ENCODE results near the gene MAP3K6.
"Not testable (repeated sequence)": the region's sequence is repeated elsewhere in the genome, so short reads cannot be mapped to it uniquely, and the experiment has no call there.

Gene MAP3K6, protein sequence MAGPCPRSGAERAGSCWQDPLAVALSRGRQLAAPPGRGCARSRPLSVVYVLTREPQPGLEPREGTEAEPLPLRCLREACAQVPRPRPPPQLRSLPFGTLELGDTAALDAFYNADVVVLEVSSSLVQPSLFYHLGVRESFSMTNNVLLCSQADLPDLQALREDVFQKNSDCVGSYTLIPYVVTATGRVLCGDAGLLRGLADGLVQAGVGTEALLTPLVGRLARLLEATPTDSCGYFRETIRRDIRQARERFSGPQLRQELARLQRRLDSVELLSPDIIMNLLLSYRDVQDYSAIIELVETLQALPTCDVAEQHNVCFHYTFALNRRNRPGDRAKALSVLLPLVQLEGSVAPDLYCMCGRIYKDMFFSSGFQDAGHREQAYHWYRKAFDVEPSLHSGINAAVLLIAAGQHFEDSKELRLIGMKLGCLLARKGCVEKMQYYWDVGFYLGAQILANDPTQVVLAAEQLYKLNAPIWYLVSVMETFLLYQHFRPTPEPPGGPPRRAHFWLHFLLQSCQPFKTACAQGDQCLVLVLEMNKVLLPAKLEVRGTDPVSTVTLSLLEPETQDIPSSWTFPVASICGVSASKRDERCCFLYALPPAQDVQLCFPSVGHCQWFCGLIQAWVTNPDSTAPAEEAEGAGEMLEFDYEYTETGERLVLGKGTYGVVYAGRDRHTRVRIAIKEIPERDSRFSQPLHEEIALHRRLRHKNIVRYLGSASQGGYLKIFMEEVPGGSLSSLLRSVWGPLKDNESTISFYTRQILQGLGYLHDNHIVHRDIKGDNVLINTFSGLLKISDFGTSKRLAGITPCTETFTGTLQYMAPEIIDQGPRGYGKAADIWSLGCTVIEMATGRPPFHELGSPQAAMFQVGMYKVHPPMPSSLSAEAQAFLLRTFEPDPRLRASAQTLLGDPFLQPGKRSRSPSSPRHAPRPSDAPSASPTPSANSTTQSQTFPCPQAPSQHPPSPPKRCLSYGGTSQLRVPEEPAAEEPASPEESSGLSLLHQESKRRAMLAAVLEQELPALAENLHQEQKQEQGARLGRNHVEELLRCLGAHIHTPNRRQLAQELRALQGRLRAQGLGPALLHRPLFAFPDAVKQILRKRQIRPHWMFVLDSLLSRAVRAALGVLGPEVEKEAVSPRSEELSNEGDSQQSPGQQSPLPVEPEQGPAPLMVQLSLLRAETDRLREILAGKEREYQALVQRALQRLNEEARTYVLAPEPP (N-terminal part only)

GRCh38 chr1:27366411-27367159, at the start of gene MAP3K6:
MAP3K6 (minus strand) TSS chr1:27366961; CDS start chr1:27366597, 364 bp downstream.
- DNase-seq = peak; percentile 1

DNA sequence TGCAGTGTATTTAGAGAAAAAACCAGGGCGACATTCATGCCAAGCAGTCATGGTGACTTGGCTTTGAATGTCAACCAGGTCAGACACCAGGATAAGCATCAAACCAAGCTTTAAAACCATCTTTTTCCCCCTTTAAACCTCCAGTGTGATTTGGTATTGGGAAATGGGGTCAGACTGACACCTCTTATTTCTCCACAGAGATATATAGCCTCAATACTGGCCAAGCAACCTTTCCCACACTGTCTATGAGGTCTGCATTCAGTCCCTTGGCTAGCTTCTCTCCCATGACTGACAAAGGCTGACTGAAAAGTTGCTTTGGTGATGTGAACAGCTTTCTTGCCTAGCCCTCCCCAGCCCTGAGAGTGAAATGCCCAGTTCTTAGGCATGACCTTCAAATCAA, 47.3 kb upstream of the MAP3K6 start:
- no peak for DNase-seq

GRCh38 chr1:27413004-27413403, 46.2 kb upstream of the MAP3K6 start:
- no peak for DNase-seq

- DNase-seq = no peak
These were observed 45.7 kb upstream of the MAP3K6 start for GRCh38 chr1:27412502-27412901.

DNA sequence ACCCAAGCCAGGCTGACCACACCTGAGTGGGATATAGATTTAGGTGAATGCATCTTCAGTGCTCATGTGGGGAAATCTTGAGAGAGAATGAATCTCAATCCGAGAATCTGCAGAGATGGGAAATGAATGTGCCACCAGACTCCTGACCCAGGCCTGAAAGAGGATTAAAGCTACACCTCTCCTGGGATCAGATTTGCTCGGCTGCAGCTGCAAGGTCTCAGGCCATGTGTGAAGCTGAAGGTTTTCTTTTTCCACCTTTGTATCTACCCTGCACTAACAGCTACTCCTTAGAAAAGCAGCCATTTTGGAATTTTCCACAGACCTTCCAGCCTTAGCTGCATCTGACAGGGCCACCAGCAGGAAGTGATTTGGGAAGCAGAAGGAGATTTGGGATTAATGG, 43.9 kb upstream of the MAP3K6 start:
- DNase-seq = no peak

DNA sequence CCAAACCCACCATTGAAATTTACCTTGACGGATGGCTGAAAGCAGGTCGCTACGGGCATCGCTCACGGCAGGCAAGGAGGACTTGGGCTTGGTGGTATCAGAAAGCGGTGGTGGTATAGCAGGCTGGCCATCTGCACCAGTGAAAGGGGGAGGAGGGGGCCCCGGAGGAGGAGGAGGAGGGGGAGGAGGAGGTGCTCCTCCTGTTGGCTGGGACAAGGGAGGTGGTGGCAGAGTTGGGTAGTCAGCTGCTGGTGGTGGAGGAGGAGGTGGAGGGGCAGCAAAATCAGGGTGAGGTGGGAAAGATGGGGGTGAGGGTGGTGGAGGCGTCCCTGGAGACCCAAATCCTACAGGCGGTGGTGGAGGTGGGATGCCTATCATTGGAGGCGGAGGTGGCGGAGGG, 42.9 kb upstream of the MAP3K6 start:
- no peak for DNase-seq

- no peak for DNase-seq
These were observed 41.4 kb upstream of the MAP3K6 start for GRCh38 chr1:27408151-27408550.

DNA sequence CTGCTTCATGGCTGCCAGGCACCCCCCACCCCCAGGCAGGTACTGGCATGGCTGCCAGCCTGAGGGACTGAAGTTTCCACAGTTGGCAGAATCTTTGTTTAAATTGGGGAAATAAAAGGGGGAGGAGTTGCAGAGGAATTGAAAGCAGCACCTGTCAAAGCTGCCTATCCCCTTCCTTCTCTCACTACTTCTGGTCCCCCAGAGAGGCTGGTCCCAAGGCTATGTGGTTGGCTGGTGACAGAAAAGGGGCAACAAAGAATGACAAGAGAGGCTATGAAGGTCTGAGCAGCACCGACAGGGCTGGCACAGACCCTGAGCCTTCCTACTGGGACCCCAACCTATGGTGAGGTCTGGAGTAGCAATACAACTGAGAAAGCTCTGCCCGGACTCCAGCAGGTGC, 40.0 kb upstream of the MAP3K6 start:
- DNase-seq = not testable (repeated sequence)

DNA sequence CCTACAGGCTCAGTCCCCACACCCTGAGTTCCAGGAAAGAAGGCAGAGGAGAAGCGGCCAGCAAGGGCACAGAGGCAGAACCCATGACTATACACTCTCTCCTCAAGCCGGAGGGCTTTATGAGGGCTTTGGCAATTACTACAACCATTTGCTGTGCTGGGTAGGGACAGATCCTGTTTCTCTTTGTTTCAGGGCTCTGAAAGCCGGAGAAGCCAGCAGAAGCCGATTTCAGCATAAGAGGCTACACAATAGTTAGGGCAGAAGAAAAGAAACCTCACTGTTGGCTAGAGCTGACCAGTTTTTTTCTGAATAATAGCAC, 39.6 kb upstream of the MAP3K6 start:
- no peak for DNase-seq

- DNase-seq = not testable (repeated sequence)
These were observed 39.0 kb upstream of the MAP3K6 start for GRCh38 chr1:27405598-27406361.

DNA sequence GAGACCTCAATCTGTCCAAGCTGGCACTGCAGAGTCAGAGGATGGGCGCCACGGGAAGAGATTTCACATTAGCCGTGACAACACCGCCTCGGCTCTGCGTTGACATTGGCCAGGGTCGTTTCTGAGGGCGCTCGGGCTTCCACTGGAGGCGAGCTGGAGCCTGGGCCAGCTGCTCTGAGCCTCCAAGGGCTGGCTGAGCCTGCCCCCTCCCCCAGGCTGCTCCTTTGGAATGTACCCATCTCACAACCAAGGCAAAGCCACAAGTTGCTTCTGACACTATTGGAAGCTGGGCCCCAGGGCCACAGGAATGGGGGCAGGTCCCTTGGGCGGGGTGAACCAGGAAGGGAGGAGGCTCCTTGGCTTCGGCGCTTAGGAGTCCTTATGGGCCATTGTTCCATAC, 38.3 kb upstream of the MAP3K6 start:
- DNase-seq = no peak

DNA sequence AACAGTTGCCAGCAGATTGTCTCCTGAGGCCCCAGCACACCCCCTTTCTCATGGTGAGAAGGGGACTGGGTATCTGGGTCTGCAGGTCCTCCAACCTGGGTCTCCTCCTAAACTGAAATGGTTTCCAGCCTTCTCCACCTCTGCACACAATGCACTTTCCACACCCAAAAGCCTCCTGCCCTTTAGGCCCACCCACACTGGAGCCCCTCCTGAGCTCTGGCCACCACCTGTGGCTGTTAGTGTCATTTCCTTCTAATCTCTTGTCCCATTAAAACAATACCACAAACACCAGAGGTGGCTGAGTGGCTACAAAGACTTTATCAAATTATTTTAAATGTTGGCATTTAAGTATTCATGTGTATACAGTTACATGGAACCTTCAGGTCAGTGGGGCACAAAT, 37.2 kb upstream of the MAP3K6 start:
- no peak for DNase-seq

DNA sequence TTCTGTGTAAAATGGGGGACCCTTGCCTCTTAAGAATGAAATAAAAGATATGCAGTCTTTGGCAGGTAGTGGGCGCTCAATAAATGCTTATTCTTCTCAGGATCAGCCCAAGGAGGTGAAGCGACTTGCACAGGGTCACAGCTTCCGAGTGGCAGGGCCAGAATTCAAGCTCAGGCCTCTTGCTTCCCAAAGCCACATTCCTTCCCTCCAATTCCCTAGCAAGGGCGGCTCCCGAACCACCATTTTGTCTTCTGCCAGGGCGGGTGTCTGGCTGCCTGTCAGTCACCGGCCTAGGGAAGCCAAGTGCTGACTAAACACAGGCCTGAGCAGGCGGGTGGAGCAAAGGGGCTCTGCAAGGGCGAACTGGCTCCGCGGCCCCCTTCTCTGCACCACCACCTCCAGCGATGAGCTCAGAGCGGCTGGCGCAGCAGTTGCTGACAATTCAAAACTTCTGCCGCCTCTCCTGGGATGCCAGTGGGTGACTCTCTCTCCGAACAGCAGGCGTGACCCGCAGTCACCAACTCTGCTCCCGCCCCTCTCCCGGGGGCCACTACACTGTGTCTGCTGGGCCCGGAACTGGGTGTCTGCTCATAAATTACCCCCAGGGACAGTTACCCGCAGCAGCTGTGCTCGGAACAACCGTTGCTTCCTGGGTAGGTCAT, 36.4 kb upstream of the MAP3K6 start:
- no peak for DNase-seq

DNA sequence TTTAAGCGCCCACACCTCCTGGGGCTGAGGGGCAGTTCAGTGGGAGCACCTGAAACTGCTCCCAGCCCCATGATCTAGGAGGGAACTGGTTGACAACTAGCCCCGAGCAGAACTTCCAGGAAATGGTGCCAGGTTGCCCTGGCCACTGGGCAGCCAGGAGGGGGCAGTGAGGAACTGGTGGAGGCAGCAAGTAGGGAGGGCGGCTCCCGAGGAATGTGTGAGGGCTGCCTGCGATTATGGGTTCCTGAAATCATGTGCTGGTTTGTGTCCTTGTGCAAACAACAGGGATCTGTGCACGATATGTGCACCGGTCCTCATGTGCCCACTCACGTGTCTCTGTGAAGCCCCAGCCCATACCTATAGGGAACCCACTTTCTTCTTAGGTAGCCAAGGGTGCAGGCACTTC, 35.6 kb upstream of the MAP3K6 start:
- DNase-seq = no peak

DNA sequence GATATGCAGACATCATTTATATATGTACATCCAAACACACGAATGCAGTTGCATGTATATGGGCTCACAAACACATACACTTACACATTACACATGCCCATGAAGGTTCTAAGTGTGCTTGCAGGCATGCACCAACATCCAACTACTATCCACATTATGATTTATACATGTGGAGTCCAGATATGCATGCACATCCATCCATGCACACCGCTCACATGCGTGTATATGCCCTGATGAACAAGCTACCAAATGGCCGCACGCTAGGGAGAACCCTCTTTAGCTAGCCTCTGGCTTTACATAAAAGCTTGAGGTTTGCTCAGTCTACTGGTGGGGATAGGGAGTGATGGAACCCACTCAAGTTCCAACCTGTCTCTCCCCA, 34.2 kb upstream of the MAP3K6 start:
- DNase-seq = no peak

DNA sequence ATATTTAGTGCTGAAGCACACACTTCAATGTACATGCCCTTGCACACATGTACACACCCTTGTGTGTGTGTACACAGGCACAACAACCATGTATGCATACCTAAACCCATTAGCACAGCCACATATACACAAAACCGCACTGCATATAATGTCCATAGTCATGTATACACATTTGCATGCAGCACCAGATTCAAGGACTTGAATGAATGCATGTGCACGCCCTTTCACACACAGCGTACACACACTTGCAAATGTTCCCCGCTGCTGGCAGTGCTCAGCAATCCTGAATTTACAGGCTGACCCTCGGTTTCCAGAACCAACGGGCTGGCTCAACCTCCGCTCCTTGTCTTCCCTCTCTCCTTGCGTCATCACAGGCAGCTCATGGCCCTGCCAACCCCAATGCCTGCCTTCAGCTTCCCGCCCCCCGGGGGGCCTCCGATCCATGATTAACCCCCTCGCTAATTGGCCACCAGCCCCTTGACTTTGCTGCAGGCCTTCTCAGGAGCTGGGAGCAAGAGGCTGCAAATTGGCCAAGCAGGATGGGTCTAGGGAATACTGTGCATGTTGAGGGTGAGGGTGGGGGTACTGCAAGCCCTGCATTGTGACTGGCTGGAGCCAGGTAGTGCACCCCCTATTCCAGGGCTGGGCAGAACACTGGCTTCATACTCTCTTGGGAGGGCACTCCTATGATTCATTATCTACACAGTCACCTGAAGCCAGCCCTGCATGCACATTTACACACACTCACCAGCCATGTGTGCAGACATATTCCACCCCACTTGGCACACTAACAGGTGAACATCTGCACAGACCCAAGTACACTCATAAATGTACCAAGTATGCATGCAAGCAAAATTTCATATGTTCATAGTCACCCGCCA, 33.6 kb upstream of the MAP3K6 start:
- no peak for DNase-seq

DNA sequence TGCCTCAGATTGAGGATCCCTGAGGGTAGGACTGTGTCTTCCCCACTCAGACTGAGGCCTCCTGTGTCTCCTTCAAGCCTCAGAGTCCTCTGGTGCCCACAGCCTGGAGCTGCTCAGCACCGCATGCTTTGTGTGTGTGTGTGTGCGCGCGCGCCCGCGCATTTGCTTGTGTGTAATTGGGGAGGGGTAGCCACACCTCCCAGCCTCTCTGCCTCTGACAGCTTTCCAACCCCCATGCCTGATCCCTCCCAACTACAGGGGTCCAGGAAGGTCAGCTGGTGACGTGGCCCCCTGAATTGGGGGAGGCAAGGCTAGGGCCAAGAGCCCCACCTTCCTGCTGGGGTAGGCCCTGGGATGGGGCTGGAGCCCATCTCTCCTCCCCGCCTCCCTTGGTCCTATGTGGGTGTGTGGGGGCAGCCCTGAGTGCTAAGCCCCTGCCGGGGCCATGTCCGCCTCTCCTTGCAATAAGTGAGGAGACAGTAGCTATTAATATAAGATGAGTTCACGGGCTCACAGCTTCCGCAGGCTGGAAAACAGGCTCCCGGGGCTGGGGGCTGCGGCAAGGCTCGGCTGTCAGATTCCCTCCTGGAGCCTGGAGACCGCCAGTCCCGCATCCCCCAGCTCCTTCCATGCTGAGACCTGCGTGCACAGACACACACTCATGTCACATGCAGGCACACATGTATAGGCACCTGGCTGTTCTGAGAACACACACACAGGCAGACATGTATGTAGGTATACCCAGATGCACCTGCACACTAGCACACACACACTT, 32.7 kb upstream of the MAP3K6 start:
- no peak for DNase-seq

DNA sequence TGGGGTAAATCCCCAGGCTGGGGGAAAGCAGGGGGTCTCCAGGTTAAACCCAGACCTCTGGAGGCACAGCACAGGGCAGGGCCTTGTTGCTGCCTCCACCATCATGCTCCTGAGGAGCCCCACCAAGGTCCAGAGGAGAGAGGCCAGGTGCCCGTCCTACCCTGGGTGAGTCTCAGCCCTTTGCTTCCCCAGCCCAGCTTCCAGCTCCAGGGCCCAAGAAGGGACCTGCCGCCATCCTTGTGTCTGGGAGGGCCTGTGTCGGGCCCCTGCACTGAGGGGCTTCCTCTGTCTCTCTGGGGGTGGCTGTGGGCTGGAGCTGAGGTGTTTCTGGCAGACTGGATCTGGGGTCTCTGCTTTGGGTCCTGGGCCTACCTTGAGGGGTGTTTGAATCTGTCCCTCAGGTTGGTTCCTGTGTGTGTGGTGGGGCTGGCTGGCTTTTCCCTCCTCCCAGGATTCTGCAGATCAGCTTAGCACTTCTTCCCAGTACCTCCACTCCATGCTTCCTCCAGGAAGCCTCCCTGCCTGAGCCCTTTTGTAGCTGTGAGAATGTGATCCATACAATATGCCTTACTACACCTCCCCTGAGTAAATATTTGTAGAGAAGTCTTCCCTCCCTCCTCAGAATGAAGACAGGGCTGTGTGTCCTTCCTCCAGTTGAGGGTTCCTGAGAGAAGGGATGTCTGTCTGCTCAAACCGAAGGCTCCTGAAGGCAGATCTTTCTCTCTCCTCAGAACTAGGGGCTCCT, 31.8 kb upstream of the MAP3K6 start:
- DNase-seq = no peak

- no peak for DNase-seq
These were observed 31.0 kb upstream of the MAP3K6 start for GRCh38 chr1:27397749-27398148.
